Measurements from ENCODE around the gene MYH6. TPM values are rescaled to one million over a fixed set of nuclear protein-coding genes. Genes with fewer than 3 reads are reported as not detected.

The MYH6 gene
- total and polyA plus RNA-seq, 8 donors: 0.03 to 1.5 (median 0.05) TPM; not detected in 3

DNA sequence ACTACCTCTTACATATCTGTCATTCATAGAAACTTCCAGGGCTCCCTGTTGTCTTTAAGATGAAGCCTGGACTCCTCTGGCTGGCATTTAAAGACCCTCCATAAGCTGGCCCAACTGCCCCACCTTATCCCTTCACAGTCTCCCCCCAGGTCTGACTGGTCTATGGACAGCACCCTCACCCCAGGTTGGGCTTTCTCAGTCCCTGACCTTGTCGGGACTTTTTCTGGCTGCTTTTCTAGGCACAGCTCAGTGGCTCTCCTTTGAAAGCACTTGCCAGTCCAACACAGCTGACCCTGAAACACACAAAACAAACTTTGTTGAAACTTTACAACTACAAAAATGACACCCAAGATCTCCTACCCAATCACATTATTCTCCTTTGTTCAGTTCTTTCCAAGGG is 41.2 kb upstream of the MYH6 start:
- H3K27me3 ChIP-seq: peaks cover 0 to 19% of the 10 kb centered on the region in 2 donors
- H3K4me1 ChIP-seq: no peaks in the 10 kb centered on the region
- no peak for DNase-seq
- H3K36me3 ChIP-seq: no peaks in the 10 kb centered on the region
- no peak overlapping the region for H3K4me3 ChIP-seq
- H3K27ac ChIP-seq: no peak overlapping the region
- peaks cover 0 to 3% of the 10 kb centered on the region in 2 donors for H3K9me3 ChIP-seq
- ATAC-seq: no peak
- TF ChIP-seq, protein P1, sequence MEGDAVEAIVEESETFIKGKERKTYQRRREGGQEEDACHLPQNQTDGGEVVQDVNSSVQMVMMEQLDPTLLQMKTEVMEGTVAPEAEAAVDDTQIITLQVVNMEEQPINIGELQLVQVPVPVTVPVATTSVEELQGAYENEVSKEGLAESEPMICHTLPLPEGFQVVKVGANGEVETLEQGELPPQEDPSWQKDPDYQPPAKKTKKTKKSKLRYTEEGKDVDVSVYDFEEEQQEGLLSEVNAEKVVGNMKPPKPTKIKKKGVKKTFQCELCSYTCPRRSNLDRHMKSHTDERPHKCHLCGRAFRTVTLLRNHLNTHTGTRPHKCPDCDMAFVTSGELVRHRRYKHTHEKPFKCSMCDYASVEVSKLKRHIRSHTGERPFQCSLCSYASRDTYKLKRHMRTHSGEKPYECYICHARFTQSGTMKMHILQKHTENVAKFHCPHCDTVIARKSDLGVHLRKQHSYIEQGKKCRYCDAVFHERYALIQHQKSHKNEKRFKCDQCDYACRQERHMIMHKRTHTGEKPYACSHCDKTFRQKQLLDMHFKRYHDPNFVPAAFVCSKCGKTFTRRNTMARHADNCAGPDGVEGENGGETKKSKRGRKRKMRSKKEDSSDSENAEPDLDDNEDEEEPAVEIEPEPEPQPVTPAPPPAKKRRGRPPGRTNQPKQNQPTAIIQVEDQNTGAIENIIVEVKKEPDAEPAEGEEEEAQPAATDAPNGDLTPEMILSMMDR (IDR thresholded peaks at IDR 0.05): no peak
- intact Hi-C loops (cut with DNase I): no loop called here

DNA sequence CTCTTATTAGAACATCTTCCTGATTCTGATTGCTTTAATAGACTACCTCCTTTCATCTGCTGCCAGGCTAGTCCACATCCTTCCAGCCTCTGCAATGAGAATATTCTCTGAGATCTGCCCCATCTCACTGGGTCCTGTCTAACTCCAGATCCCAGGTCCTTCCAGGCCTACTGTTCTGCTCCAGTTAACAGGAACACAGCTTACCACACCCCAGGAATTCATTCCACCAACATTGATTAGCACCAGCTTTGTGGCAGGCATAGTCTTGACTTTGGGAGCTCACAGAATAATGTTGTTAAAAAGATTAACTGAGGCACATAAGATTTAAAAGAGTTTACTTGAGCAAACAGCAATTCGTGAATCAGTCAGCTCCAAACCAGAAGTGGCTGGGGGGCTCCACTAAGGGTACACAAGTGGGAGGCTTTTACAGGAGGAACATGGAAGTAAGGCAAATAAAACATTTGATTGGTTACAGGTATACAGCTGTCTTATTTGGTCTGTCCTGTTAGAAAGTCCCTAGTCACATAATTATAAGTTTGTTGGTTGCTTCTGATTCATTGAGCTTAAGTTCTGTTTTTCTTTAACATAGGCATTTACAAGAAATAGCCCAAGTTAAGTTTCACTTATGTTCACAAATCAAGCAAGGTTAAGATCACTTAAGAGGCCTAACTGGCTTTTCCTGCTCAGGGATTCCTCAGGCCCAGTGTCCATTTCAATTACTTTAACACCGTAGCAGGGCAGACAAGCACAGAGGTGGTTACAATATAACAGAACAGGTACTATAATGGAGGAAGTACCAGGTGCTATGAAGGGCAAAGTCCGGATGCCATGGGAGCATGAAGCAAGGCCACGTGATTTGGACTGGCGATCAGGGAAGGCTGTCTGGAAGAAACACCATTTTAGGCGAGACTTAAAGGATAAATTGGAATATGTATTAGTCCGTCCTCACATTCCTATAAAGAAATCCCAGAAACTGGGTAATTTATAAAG is 39.6 kb upstream of the MYH6 start:
- peak in 1 of 4 donors; percentile 42 for DNase-seq
- H3K36me3 ChIP-seq: no peaks in the 10 kb centered on the region
- H3K9me3 ChIP-seq: peaks cover 0 to 3% of the 10 kb centered on the region in 2 donors
- no peak overlapping the region for H3K27ac ChIP-seq
- intact Hi-C loops (cut with DNase I): no loop called here
- no peak overlapping the region for H3K4me3 ChIP-seq
- H3K4me1 ChIP-seq: no peaks in the 10 kb centered on the region
- peak; percentile 34 for ATAC-seq
- TF ChIP-seq, protein P1 (IDR thresholded peaks at IDR 0.05): no peak
- peaks cover 0 to 13% of the 10 kb centered on the region in 2 donors for H3K27me3 ChIP-seq

DNA sequence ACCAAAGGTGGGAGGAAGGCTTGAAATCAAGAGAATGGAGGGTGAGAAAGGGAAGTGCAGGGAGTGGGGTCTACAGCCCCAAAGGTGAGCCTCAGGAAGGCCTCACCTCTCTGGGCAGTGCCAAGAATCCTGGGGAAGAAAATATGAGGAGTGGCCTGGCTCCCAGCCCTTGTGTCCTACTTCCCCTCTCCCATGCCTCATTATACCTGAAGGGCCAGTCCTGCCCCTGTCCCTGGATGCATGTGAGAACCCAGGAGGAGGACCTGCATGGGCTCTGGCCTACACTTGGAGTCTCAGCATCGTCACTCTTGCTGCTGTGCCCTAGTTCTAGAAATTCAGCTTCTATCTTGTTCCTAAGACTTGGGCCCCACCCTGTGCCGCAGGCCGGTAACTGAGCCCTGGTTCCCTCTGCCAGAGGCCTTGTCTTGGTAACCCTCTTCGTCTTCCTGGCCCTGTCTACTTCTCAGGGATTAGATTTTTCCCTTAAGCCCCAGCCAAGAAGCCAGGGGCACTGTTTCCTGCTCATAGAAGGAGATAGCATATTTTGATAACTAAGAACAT is 38.3 kb upstream of the MYH6 start:
- Histone ChIP-seq H3K36me3 (no peaks in the 10 kb centered on the region), H3K27me3 (peaks cover 0 to 4% of the 10 kb centered on the region in 2 donors), H3K27ac (no peak overlapping the region), H3K4me3 (no peak overlapping the region), H3K9me3 (no peaks in the 10 kb centered on the region), H3K4me1 (no peaks in the 10 kb centered on the region)
- intact Hi-C loops (cut with DNase I): no loop called here
- DNase-seq (no peak), ATAC-seq (no peak)
- TF ChIP-seq, protein P1 (IDR thresholded peaks at IDR 0.05): no peak

DNA sequence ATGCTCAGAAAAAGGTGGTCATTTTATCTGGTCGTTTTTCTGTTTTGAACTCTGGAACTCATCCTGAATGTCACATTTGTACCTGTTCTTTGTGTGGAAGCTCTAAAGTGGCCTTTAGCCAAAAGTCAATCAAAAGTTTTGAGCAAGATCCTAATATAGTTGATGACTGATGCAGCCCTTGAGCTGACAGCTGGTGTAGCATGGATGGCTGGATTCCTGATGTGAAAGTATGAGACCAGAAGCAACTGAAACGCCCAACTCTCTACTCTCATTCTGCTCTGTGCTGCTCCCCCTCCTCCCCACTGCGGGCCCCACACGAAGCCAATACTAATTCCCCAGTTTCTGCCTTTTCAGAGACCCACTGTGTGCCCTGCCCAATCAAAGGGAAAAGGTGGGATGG is 37.7 kb upstream of the MYH6 start:
- intact Hi-C loops (cut with DNase I): no loop called here
- TF ChIP-seq, protein P1 (IDR thresholded peaks at IDR 0.05): no peak
- no peak overlapping the region for H3K4me3 ChIP-seq
- no peaks in the 10 kb centered on the region for H3K9me3 ChIP-seq
- ATAC-seq: no peak
- no peak for DNase-seq
- no peak overlapping the region for H3K27ac ChIP-seq
- peaks cover 0 to 4% of the 10 kb centered on the region in 2 donors for H3K27me3 ChIP-seq
- no peaks in the 10 kb centered on the region for H3K4me1 ChIP-seq
- no peaks in the 10 kb centered on the region for H3K36me3 ChIP-seq

DNA sequence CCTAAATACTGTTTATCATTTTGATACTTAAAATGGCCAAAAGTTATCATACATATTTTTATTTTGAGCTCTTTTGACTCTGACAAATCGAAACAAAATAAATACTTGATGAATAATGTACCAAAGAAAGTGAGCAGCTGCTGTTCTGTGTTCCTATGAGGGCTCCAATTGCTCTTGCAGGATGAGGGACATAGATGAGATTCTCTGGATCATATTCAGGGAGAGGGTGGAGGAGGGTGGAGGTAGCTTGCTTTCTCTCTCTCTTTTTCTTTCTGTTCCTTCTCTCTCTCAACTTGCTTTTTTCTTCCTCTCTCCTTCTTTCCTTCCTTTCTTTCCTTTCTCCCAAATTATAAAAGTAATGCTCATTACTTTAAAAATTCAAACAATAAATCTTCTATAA is 36.2 kb upstream of the MYH6 start:
- Histone ChIP-seq H3K27ac (no peak overlapping the region), H3K36me3 (no peaks in the 10 kb centered on the region), H3K9me3 (no peaks in the 10 kb centered on the region), H3K4me3 (no peak overlapping the region), H3K27me3 (peaks cover 0 to 4% of the 10 kb centered on the region in 2 donors), H3K4me1 (no peaks in the 10 kb centered on the region)
- DNase-seq (no peak), ATAC-seq (no peak)
- intact Hi-C loops (cut with DNase I): no loop called here
- TF ChIP-seq, protein P1 (IDR thresholded peaks at IDR 0.05): no peak
